SU-DHL-6 (cell line): ENCODE measurements around the gene CDK11B.

ENCODE experiments used
- H2AFZ ChIP-seq: fragments of 200-600 bp; sonication (generic); 2 replicates; pipeline ENCODE4 v1.6.1; 2014; ENCODE audit warnings: low read depth, mild to moderate bottlenecking, moderate library complexity, mixed read lengths, antibody characterized with exemption, low read length; ENCODE audit not compliant: severe bottlenecking
- H3F3A ChIP-seq: fragments of 200-600 bp; shearing (Covaris generic); 2 replicates; pipeline ENCODE4 v1.6.0; 2016; ENCODE audit warnings: antibody characterized with exemption, mild to moderate bottlenecking; ENCODE audit not compliant: insufficient read depth
- H3K27ac ChIP-seq: fragments of 200-600 bp; sonication (generic); 2 replicates; pipeline ENCODE4 v1.5.1; 2016; ENCODE audit warnings: low read depth, mild to moderate bottlenecking, low read length, moderate library complexity, mixed read lengths
- H3K27me3 ChIP-seq: fragments of 200-600 bp; sonication (generic), shearing (Covaris generic); 2 replicates; pipeline ENCODE4 v1.6.0; 2014; ENCODE audit warnings: mild to moderate bottlenecking, low read length
- H3K36me3 ChIP-seq: fragments of 200-600 bp; sonication (generic); 2 replicates; pipeline ENCODE4 v1.6.1; 2014; ENCODE audit warnings: mild to moderate bottlenecking, low read length, mixed read lengths
- H3K4me2 ChIP-seq: fragments of 300-600, 200-600 bp; shearing (Covaris generic), sonication (generic); 2 replicates; pipeline ENCODE4 v1.6.0; 2014; ENCODE audit warnings: low read length, low read depth, mild to moderate bottlenecking; ENCODE audit not compliant: poor library complexity, severe bottlenecking
- H3K4me3 ChIP-seq: fragments of 200-600 bp; sonication (generic); 2 replicates; pipeline ENCODE4 v1.5.1; 2014; ENCODE audit warnings: antibody characterized with exemption, low read length, mild to moderate bottlenecking, mixed read lengths; ENCODE audit not compliant: insufficient read depth, poor library complexity, severe bottlenecking
- H3K79me2 ChIP-seq: fragments of 200-600 bp; sonication (generic); 2 replicates; pipeline ENCODE4 v1.6.1; 2014; ENCODE audit warnings: mild to moderate bottlenecking, low read length, moderate library complexity; ENCODE audit not compliant: insufficient read depth
- H3K9ac ChIP-seq: fragments of 200-600 bp; sonication (generic); 2 replicates; pipeline ENCODE4 v1.7.0; 2014; ENCODE audit warnings: mild to moderate bottlenecking, low read length
- H3K9me2 ChIP-seq: fragments of 200-600 bp; sonication (generic); replicated peaks from 2 replicates; pipeline ENCODE4 v1.6.1; 2014; ENCODE audit warnings: low read length; ENCODE audit not compliant: insufficient read depth
- H3K9me3 ChIP-seq: fragments of 200-600 bp; sonication (generic); 2 replicates; pipeline ENCODE4 v1.6.1; 2014; ENCODE audit warnings: low read length, mixed read lengths; ENCODE audit not compliant: insufficient read depth
- H4K20me1 ChIP-seq: fragments of 200-600 bp; sonication (generic); 2 replicates; pipeline ENCODE4 v1.6.1; 2014; ENCODE audit warnings: low read depth, mild to moderate bottlenecking, antibody characterized with exemption, low read length, moderate library complexity, mixed read lengths
- EZH2phosphoT487 ChIP-seq: fragments of 200-600 bp; sonication (generic), shearing (Covaris generic); conservative IDR thresholded peaks from 2 replicates; pipeline ENCODE4 v1.6.1; 2018; ENCODE audit warnings: mild to moderate bottlenecking, antibody characterized with exemption, low read length, moderate library complexity, mixed read lengths
- TF ChIP-seq, protein P1 (sequence below): fragments of 200-600 bp; sonication (generic); IDR thresholded peaks from one replicate; pipeline ENCODE4 v1.5.1; 2017; ENCODE audit warnings: antibody characterized with exemption, mild to moderate bottlenecking, low read length, moderate library complexity; ENCODE audit not compliant: insufficient read depth, poor library complexity, severe bottlenecking

The CDK11B gene

GRCh38 chr1:1684031-1684681 is 25.4 kb upstream of the CDK11B start:
- Histone ChIP-seq H3K4me3 (no peak overlapping the region), H3F3A (no peaks in the 10 kb centered on the region), H3K9me3 (no peaks in the 10 kb centered on the region), H3K9ac (no peak overlapping the region), H3K4me2 (no peak overlapping the region), H3K9me2 (no peaks in the 10 kb centered on the region), H2AFZ (no peak overlapping the region), H4K20me1 (no peaks in the 10 kb centered on the region), H3K27ac (no peak overlapping the region), H3K79me2 (no peaks in the 10 kb centered on the region), H3K36me3 (no peaks in the 10 kb centered on the region), H3K27me3 (no peaks in the 10 kb centered on the region)
- TF ChIP-seq EZH2phosphoT487: no peak
- TF ChIP-seq, protein P1, sequence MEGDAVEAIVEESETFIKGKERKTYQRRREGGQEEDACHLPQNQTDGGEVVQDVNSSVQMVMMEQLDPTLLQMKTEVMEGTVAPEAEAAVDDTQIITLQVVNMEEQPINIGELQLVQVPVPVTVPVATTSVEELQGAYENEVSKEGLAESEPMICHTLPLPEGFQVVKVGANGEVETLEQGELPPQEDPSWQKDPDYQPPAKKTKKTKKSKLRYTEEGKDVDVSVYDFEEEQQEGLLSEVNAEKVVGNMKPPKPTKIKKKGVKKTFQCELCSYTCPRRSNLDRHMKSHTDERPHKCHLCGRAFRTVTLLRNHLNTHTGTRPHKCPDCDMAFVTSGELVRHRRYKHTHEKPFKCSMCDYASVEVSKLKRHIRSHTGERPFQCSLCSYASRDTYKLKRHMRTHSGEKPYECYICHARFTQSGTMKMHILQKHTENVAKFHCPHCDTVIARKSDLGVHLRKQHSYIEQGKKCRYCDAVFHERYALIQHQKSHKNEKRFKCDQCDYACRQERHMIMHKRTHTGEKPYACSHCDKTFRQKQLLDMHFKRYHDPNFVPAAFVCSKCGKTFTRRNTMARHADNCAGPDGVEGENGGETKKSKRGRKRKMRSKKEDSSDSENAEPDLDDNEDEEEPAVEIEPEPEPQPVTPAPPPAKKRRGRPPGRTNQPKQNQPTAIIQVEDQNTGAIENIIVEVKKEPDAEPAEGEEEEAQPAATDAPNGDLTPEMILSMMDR: no peak

DNA sequence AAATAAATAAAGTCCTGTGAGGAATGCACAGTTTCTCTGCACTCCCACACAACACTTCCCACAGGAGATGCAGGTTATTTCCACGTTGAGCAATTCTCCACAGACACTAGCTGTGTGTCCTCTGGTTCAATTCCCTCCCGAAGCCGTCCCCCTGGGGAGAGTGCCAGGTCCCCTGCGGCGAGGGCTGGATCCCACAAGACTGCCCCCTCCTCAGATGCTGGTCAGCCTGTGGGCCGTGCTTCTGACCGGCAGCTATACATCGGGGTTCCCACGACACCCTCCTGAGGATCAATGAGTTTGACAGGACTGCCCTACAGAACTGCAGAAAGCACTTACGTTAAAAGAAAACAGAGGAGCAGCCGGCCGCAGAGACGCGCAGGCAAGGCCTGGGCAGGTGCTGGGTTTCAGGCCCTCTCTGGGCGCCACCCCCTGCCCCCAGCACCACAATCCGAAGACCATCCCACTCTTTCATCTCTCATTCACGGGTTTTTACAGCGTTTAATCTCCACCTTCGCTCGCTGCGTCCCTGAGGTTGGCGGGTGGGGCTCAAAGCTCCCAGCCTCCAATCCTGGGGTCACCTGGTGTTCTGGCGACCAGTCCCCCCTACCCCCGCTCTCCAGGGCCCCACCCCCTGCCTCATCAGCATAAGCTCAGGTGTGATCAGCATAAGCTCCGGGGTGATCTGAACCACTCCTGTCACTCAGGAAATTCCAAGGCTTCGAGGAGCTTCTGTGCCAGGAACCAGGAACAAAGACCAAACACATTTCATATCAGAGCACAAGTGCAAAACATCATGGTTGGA is 24.5 kb upstream of the CDK11B start:
- Histone ChIP-seq H3K9me2 (no peaks in the 10 kb centered on the region), H3K27ac (no peak overlapping the region), H3K79me2 (no peaks in the 10 kb centered on the region), H3K9ac (no peak overlapping the region), H3K4me3 (no peak overlapping the region), H2AFZ (no peak overlapping the region), H3K9me3 (no peaks in the 10 kb centered on the region), H4K20me1 (no peaks in the 10 kb centered on the region), H3K27me3 (no peaks in the 10 kb centered on the region), H3F3A (0 out of 2 replicates have a peak, but pooled peaks cover 4% of the 10 kb centered on the region), H3K4me2 (no peak overlapping the region), H3K36me3 (no peaks in the 10 kb centered on the region)
- TF ChIP-seq EZH2phosphoT487: no peak
- TF ChIP-seq, protein P1: no peak

- Histone ChIP-seq H3K79me2 (no peaks in the 10 kb centered on the region), H4K20me1 (no peaks in the 10 kb centered on the region), H3K27ac (no peak overlapping the region), H3K4me2 (no peak overlapping the region), H3K4me3 (no peak overlapping the region), H3K9me2 (no peaks in the 10 kb centered on the region), H3K27me3 (no peaks in the 10 kb centered on the region), H3K9ac (no peak overlapping the region), H3F3A (peaks cover 13% of the 10 kb centered on the region), H3K36me3 (no peaks in the 10 kb centered on the region), H2AFZ (no peak overlapping the region), H3K9me3 (no peaks in the 10 kb centered on the region)
- TF ChIP-seq, protein P1: no peak
- no peak for TF ChIP-seq EZH2phosphoT487
These were observed 22.1 kb upstream of the CDK11B start for GRCh38 chr1:1680912-1681273.
